PC-3 (cell line): ENCODE results near the gene PVALEF. TPM values are rescaled to one million over a fixed set of nuclear protein-coding genes. Genes with fewer than 3 reads are reported as not detected.

Source experiments
- ATAC-seq: fragments of 200-7000 bp; cut with Tn5 transposase; 2 replicates; pipeline ENCODE4 v1.9.1; 2020; ENCODE audit warnings: mild to moderate bottlenecking, moderate library complexity
- BruUV-seq: library from RNA; stranded (reverse); fragments of 400-500 nt; replicated peaks from 2 replicates; lab custom pipeline; 2021; lab: Mats Ljungman, UMichigan
- CTCF ChIA-PET: fragments of 300-600 bp; sonication (Branson Sonifier 250); formaldehyde crosslinking; loops from one replicate; lab custom pipeline; 2022; ENCODE audit warnings: antibody characterized with exemption; lab: Charles Lee
- POLR2A ChIA-PET: fragments of 300-600 bp; sonication (Branson Sonifier 250); formaldehyde crosslinking; loops from one replicate; lab custom pipeline; 2022; ENCODE audit warnings: antibody characterized with exemption; ENCODE audit not compliant: unreplicated experiment; lab: Charles Lee
- DNase-seq: peaks from one replicate; pipeline ENCODE4 v3.0.0-alpha.2; 2015
- H2AFZ ChIP-seq: fragments of 300-600 bp; sonication (generic); 2 replicates; pipeline ENCODE4 v1.6.0; 2016; ENCODE audit warnings: antibody characterized with exemption, low read length
- H3F3A ChIP-seq: fragments of 300-600 bp; sonication (generic); one replicate; pipeline ENCODE4 v1.6.0; 2017; ENCODE audit warnings: antibody characterized with exemption, low read length, control low read depth, mild to moderate bottlenecking; ENCODE audit not compliant: unreplicated experiment
- H3K27ac ChIP-seq: fragments of 300-600 bp; sonication (generic); 2 replicates; pipeline ENCODE4 v1.5.1; 2016; ENCODE audit warnings: mild to moderate bottlenecking, low read length
- H3K27me3 ChIP-seq: fragments of 300-600 bp; sonication (generic); 2 replicates; pipeline ENCODE4 v1.6.1; 2016; ENCODE audit warnings: low read length, mixed read lengths
- H3K36me3 ChIP-seq: fragments of 300-600 bp; sonication (generic); 2 replicates; pipeline ENCODE4 v1.6.1; 2016; ENCODE audit warnings: low read depth, mixed run types, low read length, mixed read lengths
- H3K4me1 ChIP-seq: fragments of 300-600 bp; sonication (generic); 2 replicates; pipeline ENCODE4 v1.5.1; 2016; ENCODE audit warnings: low read length; ENCODE audit not compliant: insufficient read depth
- H3K4me2 ChIP-seq: fragments of 300-600 bp; sonication (generic); 2 replicates; pipeline ENCODE4 v1.6.0; 2016; ENCODE audit warnings: low read length
- H3K4me3 ChIP-seq: fragments of 300-600 bp; sonication (generic); 2 replicates; pipeline ENCODE4 v1.5.1; 2016; ENCODE audit warnings: mild to moderate bottlenecking, low read length, mixed read lengths
- H3K79me2 ChIP-seq: fragments of 300-600 bp; sonication (generic); 2 replicates; pipeline ENCODE4 v1.6.1; 2017; ENCODE audit warnings: low read length, mixed read lengths
- H3K9ac ChIP-seq: fragments of 300-600 bp; sonication (generic); 2 replicates; pipeline ENCODE4 v1.6.0; 2016; ENCODE audit warnings: mild to moderate bottlenecking, low read length
- H3K9me2 ChIP-seq: fragments of 300-600 bp; sonication (generic); replicated peaks from 2 replicates; pipeline ENCODE4 v1.6.1; 2016; ENCODE audit warnings: mixed run types, low read length, mixed read lengths
- H3K9me3 ChIP-seq: fragments of 300-600 bp; sonication (generic); 2 replicates; pipeline ENCODE4 v1.6.1; 2016; ENCODE audit warnings: low read length, mixed read lengths
- H4K20me1 ChIP-seq: fragments of 300-600 bp; sonication (generic); 2 replicates; pipeline ENCODE4 v1.6.1; 2016; ENCODE audit warnings: low read length, mixed read lengths
- EZH2 ChIP-seq: fragments of 300-600 bp; sonication (generic); IDR thresholded peaks from one replicate; pipeline ENCODE4 v1.6.1; 2017; ENCODE audit warnings: antibody characterized with exemption, mild to moderate bottlenecking, low read length; ENCODE audit not compliant: unreplicated experiment
- EZH2phosphoT487 ChIP-seq: fragments of 300-600 bp; sonication (generic); IDR thresholded peaks from 2 replicates; pipeline ENCODE4 v1.6.1; 2018; ENCODE audit warnings: mild to moderate bottlenecking, antibody characterized with exemption, low read length, borderline replicate concordance
- intact Hi-C: fragments of 100-400 bp; cut with micrococcal nuclease; formaldehyde crosslinking; loops from 2 replicates; pipeline ENCODE4 v1.9.0; 2023
- total RNA-seq: library from RNA; depleted of rRNA; stranded (reverse); fragments of >200 nt; gene quantifications from 2 replicates; pipeline ENCODE4 v1.2.3, GENCODE V29; 2014
- TF ChIP-seq, protein P1 (sequence below): fragments of 300-600 bp; sonication (generic); conservative IDR thresholded peaks from 2 replicates; pipeline ENCODE4 v1.5.1; 2017; ENCODE audit warnings: antibody characterized with exemption, low read depth, mild to moderate bottlenecking, low read length

PVALEF gene
- total RNA-seq, 1 experiment from 2014 or later: not detected

DNA sequence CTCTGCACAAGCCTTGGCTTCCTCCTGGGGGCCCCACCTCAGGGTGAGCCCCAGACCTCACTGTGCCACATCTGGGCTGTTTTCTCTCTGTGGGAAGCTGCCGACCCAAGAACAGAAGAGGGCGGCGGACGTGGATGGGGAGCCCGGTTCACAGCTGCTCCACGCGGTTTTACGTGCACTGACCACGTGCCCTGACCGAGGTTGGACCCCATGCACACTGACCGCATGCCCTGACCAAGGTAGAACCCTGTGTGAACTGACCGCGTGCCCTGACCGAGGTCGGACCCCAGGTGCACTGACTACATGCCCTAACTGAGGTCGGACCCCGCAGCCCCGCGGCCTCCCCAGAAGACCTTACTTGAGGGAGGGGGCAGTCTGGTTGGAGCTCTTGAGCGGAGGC lies 37.8 kb downstream of the PVALEF start:
- TF ChIP-seq EZH2 (no peak), EZH2phosphoT487 (no peak)
- TF ChIP-seq, protein P1, sequence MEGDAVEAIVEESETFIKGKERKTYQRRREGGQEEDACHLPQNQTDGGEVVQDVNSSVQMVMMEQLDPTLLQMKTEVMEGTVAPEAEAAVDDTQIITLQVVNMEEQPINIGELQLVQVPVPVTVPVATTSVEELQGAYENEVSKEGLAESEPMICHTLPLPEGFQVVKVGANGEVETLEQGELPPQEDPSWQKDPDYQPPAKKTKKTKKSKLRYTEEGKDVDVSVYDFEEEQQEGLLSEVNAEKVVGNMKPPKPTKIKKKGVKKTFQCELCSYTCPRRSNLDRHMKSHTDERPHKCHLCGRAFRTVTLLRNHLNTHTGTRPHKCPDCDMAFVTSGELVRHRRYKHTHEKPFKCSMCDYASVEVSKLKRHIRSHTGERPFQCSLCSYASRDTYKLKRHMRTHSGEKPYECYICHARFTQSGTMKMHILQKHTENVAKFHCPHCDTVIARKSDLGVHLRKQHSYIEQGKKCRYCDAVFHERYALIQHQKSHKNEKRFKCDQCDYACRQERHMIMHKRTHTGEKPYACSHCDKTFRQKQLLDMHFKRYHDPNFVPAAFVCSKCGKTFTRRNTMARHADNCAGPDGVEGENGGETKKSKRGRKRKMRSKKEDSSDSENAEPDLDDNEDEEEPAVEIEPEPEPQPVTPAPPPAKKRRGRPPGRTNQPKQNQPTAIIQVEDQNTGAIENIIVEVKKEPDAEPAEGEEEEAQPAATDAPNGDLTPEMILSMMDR: no peak
- ATAC-seq: no peak
- no peak for DNase-seq
- POLR2A ChIA-PET: no interaction called here
- no peak overlapping the region for H3K9ac ChIP-seq
- H3K9me3 ChIP-seq: no peaks in the 10 kb centered on the region
- H3K36me3 ChIP-seq: no peaks in the 10 kb centered on the region
- H3K4me3 ChIP-seq: no peak overlapping the region
- H3K27ac ChIP-seq: no peak overlapping the region
- intact Hi-C loops: no loop called here
- CTCF ChIA-PET: no interaction called here
- H3F3A ChIP-seq: no peaks in the 10 kb centered on the region
- H3K4me1 ChIP-seq: no peaks in the 10 kb centered on the region
- no peaks in the 10 kb centered on the region for H3K9me2 ChIP-seq
- H3K79me2 ChIP-seq: no peaks in the 10 kb centered on the region
- BruUV-seq: no TSS peak
- H3K27me3 ChIP-seq: no peaks in the 10 kb centered on the region
- no peaks in the 10 kb centered on the region for H4K20me1 ChIP-seq
- H3K4me2 ChIP-seq: no peak overlapping the region
- H2AFZ ChIP-seq: no peak overlapping the region

DNA sequence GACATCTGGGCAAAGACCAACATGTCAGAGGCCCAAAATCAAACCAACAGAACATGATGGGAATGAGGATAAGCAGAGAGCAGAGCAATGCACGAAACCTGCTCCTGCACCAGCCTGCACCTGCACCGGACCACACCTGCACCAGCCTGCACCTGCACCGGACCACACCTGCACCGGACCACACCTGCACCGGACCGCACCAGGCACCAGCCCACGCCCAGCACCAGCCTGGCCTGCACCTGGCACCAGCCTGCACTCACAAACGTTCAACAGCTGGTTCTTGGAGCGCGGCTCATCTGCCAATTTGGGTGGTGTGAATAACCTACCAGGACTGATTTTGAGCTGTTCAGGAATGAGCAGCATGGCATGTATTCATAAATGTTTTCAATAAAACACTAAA lies 39.3 kb downstream of the PVALEF start:
- ChIA-PET POLR2A (no interaction called here), CTCF (no interaction called here)
- Histone ChIP-seq H3K4me3 (no peak overlapping the region), H3K4me2 (no peak overlapping the region), H3K36me3 (no peaks in the 10 kb centered on the region), H2AFZ (no peak overlapping the region), H4K20me1 (no peaks in the 10 kb centered on the region), H3K27ac (no peak overlapping the region), H3K9me3 (no peaks in the 10 kb centered on the region), H3K27me3 (no peaks in the 10 kb centered on the region), H3F3A (no peaks in the 10 kb centered on the region), H3K79me2 (no peaks in the 10 kb centered on the region), H3K9ac (no peak overlapping the region), H3K9me2 (no peaks in the 10 kb centered on the region), H3K4me1 (no peaks in the 10 kb centered on the region)
- DNase-seq (no peak), ATAC-seq (no peak)
- TF ChIP-seq, protein P1: no peak
- TF ChIP-seq EZH2phosphoT487 (no peak), EZH2 (no peak)
- no TSS peak for BruUV-seq
- intact Hi-C loops: no loop called here

DNA sequence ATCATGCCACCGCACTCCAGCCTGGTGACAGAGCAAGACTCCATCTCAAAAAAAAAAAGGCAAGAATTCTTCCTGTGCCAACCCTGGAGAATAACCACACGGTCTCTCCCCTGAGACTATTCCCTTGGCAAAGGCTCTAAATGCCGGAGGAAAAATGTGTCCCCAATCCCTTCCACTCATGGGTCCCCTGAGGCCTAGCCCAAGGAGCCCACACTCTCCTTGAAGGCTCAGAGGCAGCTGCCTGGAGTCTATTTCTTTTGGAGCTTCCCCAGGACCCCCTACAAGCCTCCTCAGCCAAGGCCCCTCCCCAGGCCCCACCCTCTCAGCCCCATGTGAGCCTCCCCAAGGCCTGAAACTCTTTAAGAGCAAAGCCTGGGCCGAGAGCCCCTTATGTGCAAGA lies 40.9 kb downstream of the PVALEF start:
- H3K4me3 ChIP-seq: no peak overlapping the region
- H3K27ac ChIP-seq: no peak overlapping the region
- BruUV-seq: no TSS peak
- H3K4me1 ChIP-seq: no peaks in the 10 kb centered on the region
- H3K4me2 ChIP-seq: no peak overlapping the region
- no peaks in the 10 kb centered on the region for H3K36me3 ChIP-seq
- DNase-seq (no peak), ATAC-seq (no peak)
- no peak overlapping the region for H2AFZ ChIP-seq
- POLR2A ChIA-PET: no interaction called here
- no peaks in the 10 kb centered on the region for H3K27me3 ChIP-seq
- intact Hi-C loops: no loop called here
- TF ChIP-seq, protein P1: no peak
- TF ChIP-seq EZH2phosphoT487 (no peak), EZH2 (no peak)
- H3K9me3 ChIP-seq: no peaks in the 10 kb centered on the region
- no peaks in the 10 kb centered on the region for H3F3A ChIP-seq
- no peak overlapping the region for H3K9ac ChIP-seq
- H3K79me2 ChIP-seq: no peaks in the 10 kb centered on the region
- CTCF ChIA-PET: no interaction called here
- no peaks in the 10 kb centered on the region for H4K20me1 ChIP-seq
- H3K9me2 ChIP-seq: no peaks in the 10 kb centered on the region
